ENCODE data around the gene U2SURP. TPM values are rescaled to one million over a fixed set of nuclear protein-coding genes. Genes with fewer than 3 reads are reported as not detected.

U2SURP gene
- total and polyA plus RNA-seq, 2 donors (not counting 1 experiment from before 2014, with no cell fraction given) = 15.1 to 138 TPM

GRCh38 chr3:142982038-142982773 lies 19.2 kb upstream of the U2SURP start:
- Mint-ChIP-seq H3K4me3 (no peak overlapping the region), H3K4me1 (no peaks in the 10 kb centered on the region), H3K27ac (no peak overlapping the region), H3K9me3 (ENCODE audit: insufficient read depth) (no peaks in the 10 kb centered on the region), H3K27me3 (peaks cover 28% of the 10 kb centered on the region)
- ATAC-seq (ENCODE audit: low read depth) (no peak), DNase-seq (no peak)
- Histone ChIP-seq H3K36me3 (replicated peaks in 1 of 2; ENCODE audit: control extremely low read depth in 1 of 2, control insufficient read depth in 1 of 2, extremely low read depth in 1 of 2, insufficient read depth in 2 of 2, low read length in 1 of 2) (no peaks in the 10 kb centered on the region), H4K20me1 (ENCODE audit: control insufficient read depth, insufficient read depth, low read length, poor library complexity, severe bottlenecking) (no peaks in the 10 kb centered on the region), H3K4me1 (ENCODE audit: control insufficient read depth in 2 of 2, insufficient read depth in 2 of 2, low read length in 2 of 2) (no peaks in the 10 kb centered on the region), H3K27ac (ENCODE audit: low read length in 2 of 2) (no peak overlapping the region), H3K27me3 (replicated peaks in 1 of 4; ENCODE audit: control extremely low read depth in 1 of 4, control insufficient read depth in 3 of 4, insufficient read depth in 4 of 4, low read length in 3 of 4) (peaks cover 0 to 4% (median 0%) of the 10 kb centered on the region in 4 experiments), H3K9me3 (ENCODE audit: control extremely low read depth in 1 of 3, control insufficient read depth in 2 of 3, insufficient read depth in 1 of 3, low read length in 2 of 3) (no peaks in the 10 kb centered on the region), H3K9ac (ENCODE audit: low read length) (no peak overlapping the region), H2AFZ (ENCODE audit: insufficient read depth, low read depth, low read length, poor library complexity, severe bottlenecking) (no peak overlapping the region), H3K4me3 (ENCODE audit: control extremely low read depth in 1 of 5, extremely low read depth in 1 of 5, insufficient read depth in 1 of 5, low read depth in 2 of 5, low read length in 4 of 5) (no peak overlapping the region), H3K4me2 (replicated peaks; ENCODE audit: low read depth, low read length, poor library complexity, severe bottlenecking) (no peak overlapping the region), H3K79me2 (ENCODE audit: control insufficient read depth, insufficient read depth, low read length) (no peaks in the 10 kb centered on the region)
- intact Hi-C loops (cut with micrococcal nuclease) = no loop called here
- TF ChIP-seq CTCF (IDR thresholded peaks at IDR 0.05) = no peak
- TF ChIP-seq EZH2 (IDR thresholded peaks at IDR 0.05; ENCODE audit: borderline replicate concordance, insufficient read depth, low read depth, low read length, poor library complexity, severe bottlenecking) = no peak
- 85% methylated on average over 2 of the region's 7 CpGs for WGBS (ENCODE audit: insufficient coverage)
- ChIA-PET CTCF (interaction anchor here (0.6 to 1.1 kb wide), 2 partner anchors 400 to 1433 kb away, joined by 3 to 5 read pairs; no protein-coding TSS in a partner anchor), POLR2A (no interaction called here)

GRCh38 chr3:142983318-142983717 lies 18.1 kb upstream of the U2SURP start:
- H3K27me3 ChIP-seq (replicated peaks in 1 of 4; ENCODE audit: control extremely low read depth in 1 of 4, control insufficient read depth in 3 of 4, insufficient read depth in 4 of 4, low read length in 3 of 4) = peaks cover 0 to 2% (median 0%) of the 10 kb centered on the region in 4 experiments
- H3K79me2 ChIP-seq (ENCODE audit: control insufficient read depth, insufficient read depth, low read length) = no peaks in the 10 kb centered on the region
- no CpG with 5 or more reads among the region's 2 CpGs for WGBS (ENCODE audit: insufficient coverage)
- no peak overlapping the region for H3K9ac ChIP-seq (ENCODE audit: low read length)
- no peak for TF ChIP-seq CTCF (IDR thresholded peaks at IDR 0.05)
- no peak for TF ChIP-seq EZH2 (IDR thresholded peaks at IDR 0.05; ENCODE audit: borderline replicate concordance, insufficient read depth, low read depth, low read length, poor library complexity, severe bottlenecking)
- ChIA-PET CTCF (interaction anchor here (0.6 to 2.5 kb wide), 3 partner anchors 11 to 401 kb away, joined by 3 to 7 read pairs (median 3); partner anchors contain the start of gene U2SURP), POLR2A (no interaction called here)
- H3K4me1 ChIP-seq (ENCODE audit: control insufficient read depth in 2 of 2, insufficient read depth in 2 of 2, low read length in 2 of 2) = no peaks in the 10 kb centered on the region
- no peaks in the 10 kb centered on the region for H3K9me3 ChIP-seq (ENCODE audit: control extremely low read depth in 1 of 3, control insufficient read depth in 2 of 3, insufficient read depth in 1 of 3, low read length in 2 of 3)
- Mint-ChIP-seq H3K9me3 (ENCODE audit: insufficient read depth) (no peaks in the 10 kb centered on the region), H3K27me3 (peaks cover 26% of the 10 kb centered on the region), H3K27ac (no peak overlapping the region), H3K4me3 (no peak overlapping the region), H3K4me1 (no peaks in the 10 kb centered on the region)
- ATAC-seq (ENCODE audit: low read depth) = no peak
- no peak for DNase-seq
- no peaks in the 10 kb centered on the region for H3K36me3 ChIP-seq (replicated peaks in 1 of 2; ENCODE audit: control extremely low read depth in 1 of 2, control insufficient read depth in 1 of 2, extremely low read depth in 1 of 2, insufficient read depth in 2 of 2, low read length in 1 of 2)
- H3K4me2 ChIP-seq (replicated peaks; ENCODE audit: low read depth, low read length, poor library complexity, severe bottlenecking) = no peak overlapping the region
- no peaks in the 10 kb centered on the region for H4K20me1 ChIP-seq (ENCODE audit: control insufficient read depth, insufficient read depth, low read length, poor library complexity, severe bottlenecking)
- no peak overlapping the region for H2AFZ ChIP-seq (ENCODE audit: insufficient read depth, low read depth, low read length, poor library complexity, severe bottlenecking)
- no peak overlapping the region for H3K4me3 ChIP-seq (ENCODE audit: control extremely low read depth in 1 of 5, extremely low read depth in 1 of 5, insufficient read depth in 1 of 5, low read depth in 2 of 5, low read length in 4 of 5)
- intact Hi-C loops (cut with micrococcal nuclease) = no loop called here
- no peak overlapping the region for H3K27ac ChIP-seq (ENCODE audit: low read length in 2 of 2)
